HG03066 (cell line): ENCODE measurements around the gene ZNF316.
"Not testable (repeated sequence)": the region's sequence is repeated elsewhere in the genome, so short reads cannot be mapped to it uniquely, and the experiment has no call there.

ENCODE experiments used
- ATAC-seq: cut with Tn5 transposase; IDR thresholded peaks from one replicate; pipeline ENCODE4 v1.9.1; 2021; ENCODE audit warnings: low read depth; ENCODE audit not compliant: unreplicated experiment

Gene ZNF316

DNA sequence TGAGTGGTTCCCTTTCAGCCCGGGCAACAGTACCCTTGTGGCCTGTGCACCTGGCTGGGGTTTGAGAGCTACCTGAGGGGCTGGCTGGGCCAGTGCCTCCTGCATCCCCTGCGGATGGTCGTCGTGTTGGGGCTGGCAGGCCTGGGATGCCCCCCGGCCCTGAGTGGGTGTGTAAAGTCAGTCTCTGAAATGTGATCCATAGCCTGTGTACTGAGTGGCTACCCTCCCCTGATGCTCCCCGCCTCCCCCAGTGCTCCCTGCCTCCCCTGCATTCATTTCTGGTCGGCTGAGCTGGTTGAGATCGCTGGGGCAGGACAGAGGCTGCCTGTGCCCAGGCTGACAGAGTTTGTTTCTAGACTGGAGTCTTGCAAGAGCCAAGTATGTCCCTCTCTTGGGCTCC lies 9.3 kb downstream of the ZNF316 start:
- ATAC-seq = no peak

DNA sequence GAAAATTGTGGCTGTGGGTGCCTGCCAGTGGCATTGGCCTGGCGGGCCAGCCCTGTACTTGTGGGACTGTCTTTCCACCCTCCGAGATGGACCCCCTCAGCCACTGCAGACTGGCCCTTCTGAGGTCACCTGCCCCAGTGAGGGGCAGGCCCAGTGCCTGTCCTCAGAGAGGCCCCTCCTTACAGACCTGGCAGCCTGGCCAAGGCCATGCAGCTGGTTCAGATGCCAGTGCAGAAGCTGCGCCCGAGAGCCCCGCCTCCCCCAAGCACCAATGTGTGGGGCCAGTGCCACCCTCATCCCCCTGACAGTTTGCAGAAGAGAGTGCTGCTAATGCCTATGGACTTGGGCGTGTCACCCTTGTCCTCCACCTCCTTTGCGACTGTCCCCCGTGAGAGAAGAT lies 10.0 kb downstream of the ZNF316 start:
- ATAC-seq = no peak

DNA sequence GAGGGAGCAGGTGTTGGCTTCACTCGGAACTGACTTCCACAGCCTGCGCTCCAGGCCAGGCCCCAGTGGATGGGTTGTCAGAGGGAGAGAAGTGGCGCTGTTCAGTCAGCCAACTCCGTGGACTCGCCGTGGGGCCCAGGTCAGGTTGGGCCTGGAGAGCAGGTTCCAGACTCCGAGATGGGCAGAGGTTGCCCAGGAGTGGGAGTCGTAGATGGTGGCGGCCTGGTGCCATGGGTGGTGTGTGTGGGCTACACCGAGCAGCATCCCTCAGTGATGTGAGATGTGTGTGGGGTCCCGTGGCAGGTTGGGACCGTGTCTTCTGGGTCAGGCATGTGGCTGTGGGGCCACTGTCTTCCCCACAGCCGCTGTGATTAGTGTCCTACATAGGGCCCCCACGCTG lies 10.4 kb downstream of the ZNF316 start:
- no peak for ATAC-seq

DNA sequence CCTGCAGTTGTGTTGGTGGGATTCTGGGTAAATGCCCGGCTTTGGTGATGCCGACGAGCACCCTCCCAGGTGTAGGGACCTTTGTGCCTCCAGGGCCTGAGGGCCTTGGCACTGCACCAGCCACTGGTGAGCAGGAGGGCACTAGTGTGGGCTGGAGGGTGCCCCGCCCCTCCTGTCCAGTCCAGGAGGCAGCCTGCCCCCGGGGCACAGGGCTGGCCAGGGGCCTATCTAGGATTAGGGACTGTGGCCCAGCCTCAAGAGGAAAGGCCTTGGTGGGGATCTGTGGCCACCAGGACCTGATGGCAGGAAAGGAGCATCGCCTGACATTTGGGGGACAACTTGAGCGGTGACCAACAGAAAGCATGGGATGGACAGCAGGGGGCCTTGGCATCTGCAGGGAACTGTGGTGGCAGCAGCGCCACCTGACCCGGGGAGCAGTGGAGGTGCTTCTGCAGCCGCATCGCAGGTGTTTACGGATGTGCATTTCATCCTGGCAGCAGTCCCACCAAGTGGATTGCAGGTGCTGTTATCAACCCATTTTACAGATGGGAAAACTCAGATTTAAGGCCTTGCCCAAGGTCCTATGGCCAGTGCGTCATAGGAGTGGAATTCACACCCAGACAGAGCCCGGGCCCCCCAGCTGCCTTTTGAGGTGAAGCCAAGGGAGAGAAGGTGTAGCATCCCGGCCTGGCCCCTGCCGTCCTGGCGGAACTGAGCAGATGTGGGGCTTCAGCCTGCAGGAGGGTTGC lies 11.1 kb downstream of the ZNF316 start:
- no peak for ATAC-seq

DNA sequence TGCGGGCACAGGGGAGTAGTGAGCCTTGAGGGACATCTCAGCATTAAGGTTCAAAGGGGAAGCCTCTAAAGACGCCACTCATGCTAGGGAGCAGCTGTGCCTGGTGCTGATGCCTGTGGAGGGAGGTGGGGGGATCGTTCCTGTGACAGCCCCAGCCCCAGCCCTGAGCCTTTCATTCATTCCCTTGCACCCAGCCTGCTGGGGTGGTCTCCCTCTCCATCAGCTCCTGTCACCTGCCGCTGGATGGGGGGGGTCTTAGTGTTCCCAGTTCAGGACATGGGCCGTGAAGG lies 11.6 kb downstream of the ZNF316 start:
- ATAC-seq = no peak

DNA sequence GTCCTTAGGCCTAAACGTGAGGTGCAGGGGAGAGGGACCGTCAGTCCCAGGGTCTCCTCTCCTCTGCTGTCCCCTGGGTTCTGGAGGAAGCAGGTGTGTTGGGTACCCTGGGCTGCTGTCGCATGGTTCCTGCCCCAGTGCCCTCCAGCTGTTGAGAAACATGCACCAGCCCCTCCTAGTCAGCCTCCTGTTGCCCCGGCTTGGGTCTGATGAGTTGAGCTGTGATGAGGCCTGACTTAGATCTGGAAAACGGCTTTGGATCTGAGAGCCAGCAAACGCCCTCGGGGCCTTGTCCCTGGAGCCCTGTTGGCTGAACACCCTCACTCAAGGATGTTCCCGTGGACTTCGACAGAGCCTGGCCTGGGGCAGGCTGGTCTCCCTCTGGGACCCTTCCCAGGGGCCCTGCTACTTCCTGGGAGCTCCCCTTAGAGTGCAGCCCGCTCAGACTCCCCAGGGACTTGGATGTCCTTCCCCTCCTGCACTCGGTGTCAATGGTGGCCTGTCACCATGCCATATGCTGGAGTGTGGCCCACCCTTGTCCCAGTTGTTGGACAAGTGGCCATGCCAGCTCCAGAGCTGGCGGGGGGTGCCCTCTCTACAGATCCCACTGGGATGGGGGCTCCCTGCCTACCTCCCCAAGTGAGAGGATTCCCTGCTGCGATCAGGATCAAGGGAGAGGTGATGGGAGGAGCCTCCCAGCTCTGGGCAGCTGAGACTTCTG lies 12.3 kb downstream of the ZNF316 start:
- no peak for ATAC-seq

DNA sequence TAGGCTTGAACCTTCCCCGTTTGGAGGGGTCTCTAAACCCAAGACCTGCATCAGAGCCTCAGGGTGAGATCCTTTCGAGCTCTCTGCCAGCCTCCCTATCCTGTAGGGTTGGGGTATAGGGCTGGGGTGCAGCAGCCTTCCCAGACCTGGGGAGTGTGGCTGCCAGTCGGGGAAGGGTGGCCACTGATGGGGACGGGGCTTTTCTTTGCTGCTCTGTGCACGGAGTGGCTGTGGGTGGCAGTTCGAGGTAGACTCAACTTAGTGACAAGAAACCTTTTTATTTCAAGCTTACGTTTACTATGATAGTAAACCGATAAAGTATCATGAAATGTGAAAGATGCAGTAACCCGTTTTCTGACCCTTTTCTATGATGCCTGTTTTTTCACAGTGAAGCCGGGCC lies 13.0 kb downstream of the ZNF316 start:
- no peak for ATAC-seq

DNA sequence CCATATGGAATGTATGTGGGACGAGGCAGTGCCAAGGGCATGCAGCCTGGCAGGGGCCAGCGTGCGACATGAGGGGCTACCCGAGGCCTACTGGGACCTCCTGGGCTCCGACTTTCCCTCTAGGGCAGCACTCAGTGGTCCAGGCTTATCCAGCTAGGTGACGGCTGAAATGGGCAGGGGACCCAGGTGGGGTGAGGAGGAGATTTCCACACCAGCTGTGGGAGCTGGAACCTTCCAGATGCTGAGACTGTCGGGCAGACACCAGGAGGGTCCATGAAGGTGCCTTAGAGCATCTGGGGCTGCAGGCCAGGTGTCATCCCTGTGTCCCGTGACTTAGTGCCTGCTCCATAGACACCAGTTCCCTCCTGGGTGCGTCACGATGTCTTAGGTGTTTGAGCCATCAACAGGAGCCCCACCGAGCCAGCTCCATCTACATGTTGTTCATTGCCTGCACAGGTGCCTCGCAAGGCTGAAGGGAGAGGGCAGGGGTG lies 13.4 kb downstream of the ZNF316 start:
- no peak for ATAC-seq

DNA sequence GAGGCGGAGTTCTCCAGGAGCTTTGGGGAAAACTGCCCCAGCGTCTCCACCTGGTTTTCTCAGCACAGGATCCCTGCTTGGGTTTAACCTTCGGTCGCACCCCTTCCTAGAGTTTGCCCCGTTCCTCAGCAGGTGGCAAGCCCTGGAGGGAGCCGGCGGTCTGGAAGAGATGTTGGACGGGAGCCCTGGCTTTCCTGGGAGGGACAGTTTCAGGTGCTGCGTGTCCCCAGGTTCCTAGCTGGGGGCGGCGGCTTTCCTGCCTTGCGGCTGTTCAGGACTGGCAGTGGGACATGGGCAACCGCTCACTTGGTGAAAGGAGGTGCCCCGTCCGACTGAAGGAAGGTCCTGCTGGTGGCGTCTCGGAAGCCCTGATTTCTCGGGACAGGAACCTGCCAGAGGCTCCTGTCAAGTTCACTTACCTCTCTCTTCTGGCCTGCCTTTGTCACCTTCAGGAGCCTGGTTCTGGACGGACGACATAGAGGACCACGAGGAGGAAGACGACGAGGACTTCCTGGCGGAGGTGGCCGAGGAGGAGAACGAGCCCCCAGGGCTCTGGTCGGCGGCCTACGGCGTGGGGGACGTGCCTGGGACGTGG lies 14.8 kb downstream of the ZNF316 start:
- ATAC-seq = no peak

DNA sequence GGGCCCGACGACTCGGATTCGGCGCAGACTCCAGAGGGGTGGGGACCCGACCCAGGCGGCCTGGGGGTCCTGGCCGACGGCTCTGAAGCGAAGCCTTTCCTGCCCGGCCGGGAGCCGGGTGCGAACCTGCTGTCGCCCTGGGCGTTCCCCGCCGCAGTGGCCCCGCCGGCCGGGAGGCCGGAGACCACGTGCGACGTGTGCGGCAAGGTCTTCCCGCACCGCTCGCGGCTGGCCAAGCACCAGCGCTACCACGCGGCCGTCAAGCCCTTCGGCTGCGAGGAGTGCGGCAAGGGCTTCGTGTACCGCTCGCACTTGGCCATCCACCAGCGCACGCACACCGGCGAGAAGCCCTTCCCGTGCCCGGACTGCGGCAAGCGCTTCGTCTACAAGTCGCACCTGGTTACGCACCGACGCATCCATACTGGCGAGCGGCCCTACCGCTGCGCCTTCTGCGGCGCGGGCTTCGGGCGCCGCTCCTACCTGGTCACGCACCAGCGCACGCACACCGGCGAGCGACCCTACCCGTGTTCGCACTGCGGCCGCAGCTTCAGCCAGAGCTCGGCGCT lies 15.4 kb downstream of the ZNF316 start:
- no peak for ATAC-seq

DNA sequence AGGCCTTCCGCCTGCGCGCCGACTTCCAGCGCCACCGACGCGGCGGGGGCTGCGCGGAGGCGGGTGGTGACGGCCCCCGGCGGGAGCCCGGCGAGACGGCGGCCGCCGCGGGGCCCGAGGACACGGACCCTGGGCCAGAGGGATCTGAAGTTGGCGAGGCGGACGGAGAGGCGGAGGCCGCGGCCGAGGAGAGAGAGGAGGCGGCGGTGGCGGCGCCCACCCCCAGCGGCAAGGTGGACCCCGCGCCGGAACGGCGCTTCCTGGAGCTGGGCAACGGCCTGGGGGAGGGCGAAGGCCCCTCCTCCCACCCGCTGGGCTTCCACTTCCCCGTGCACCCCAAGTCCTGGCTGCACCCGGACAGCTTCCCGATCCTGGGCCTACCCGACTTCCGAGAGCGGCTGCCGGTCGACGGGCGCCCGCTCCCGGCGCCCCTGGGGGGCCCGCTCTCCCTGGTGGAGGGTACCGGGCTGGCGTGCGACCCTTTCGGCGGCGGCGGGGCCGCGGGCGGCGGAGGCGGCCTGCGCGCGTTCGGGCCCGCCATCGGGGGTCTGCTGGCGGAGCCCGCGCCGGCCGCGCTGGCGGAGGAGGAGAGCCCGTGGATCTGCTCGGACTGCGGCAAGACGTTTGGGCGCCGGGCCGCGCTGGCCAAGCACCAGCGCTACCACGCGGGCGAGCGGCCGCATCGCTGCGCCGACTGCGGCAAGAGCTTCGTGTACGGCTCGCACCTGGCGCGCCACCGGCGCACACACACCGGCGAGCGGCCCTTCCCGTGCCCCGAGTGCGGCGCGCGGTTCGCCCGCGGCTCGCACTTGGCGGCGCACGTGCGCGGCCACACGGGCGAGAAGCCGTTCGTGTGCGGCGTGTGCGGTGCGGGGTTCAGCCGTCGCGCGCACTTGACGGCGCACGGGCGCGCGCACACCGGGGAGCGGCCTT lies 16.2 kb downstream of the ZNF316 start:
- ATAC-seq = no peak

DNA sequence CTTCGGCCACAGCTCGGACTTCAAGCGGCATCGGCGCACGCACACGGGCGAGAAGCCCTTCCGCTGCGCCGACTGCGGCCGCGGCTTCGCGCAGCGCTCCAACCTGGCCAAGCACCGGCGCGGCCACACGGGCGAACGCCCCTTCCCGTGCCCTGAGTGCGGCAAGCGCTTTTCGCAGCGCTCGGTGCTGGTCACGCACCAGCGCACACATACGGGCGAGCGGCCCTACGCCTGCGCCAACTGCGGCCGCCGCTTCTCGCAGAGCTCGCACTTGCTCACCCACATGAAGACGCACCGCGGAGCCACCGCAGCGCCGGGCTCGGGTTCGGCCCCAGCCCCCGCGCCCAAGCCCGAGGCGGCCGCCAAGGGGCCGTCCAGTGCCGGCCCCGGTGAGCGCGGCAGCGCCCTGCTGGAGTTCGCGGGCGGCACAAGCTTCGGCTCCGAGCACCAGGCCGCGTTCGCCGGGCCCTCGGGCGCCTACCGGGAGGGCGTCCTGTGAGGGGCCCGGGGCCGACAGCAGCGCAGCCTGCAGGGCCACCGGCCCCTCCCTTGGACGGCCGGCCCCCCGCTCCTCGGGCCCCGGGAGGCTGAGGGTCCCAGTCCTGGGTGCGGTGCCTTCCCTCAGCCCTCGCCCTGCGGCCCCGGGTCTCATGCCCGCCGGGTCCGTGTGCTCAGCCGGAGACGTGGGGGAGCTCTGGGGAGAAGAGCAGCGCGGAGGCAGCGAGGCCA lies 17.2 kb downstream of the ZNF316 start:
- no peak for ATAC-seq

DNA sequence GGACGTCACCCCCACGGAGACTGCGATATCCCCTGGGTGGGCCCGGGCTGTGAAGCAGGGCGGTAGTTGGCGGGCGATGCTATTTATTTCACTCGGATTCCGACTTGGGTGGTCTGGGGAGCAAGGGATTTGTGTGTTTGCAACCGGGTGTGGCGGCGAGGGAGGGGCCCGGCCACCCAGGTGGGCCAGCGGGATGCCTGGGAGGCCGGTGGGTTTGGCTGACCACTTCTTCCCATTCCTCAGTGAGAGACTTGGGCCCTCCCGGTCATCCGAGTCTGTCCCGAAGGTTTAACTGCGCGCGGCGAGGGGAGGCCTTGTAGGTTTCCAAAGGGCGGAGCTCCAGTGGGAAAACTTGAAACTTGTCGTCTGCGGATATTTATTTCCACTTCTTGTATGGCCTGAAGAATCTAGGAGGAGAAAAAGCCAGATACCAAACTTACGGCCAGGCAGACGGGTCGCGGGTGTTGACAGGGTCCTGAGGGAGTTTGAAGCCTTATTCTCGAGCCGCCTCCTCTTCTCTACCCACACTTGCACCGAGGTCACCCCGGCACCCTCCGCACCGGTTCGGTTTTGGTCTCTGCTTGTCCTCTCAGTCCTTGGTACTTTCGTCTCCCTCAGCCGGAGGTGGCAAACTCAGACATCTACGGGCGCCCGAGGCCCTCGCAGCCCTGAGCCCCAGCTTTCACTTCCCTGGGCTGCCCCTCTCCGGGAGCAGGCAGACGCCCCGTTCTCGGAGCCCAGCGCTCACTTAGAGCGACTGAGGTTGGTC lies 17.9 kb downstream of the ZNF316 start:
- no peak for ATAC-seq

DNA sequence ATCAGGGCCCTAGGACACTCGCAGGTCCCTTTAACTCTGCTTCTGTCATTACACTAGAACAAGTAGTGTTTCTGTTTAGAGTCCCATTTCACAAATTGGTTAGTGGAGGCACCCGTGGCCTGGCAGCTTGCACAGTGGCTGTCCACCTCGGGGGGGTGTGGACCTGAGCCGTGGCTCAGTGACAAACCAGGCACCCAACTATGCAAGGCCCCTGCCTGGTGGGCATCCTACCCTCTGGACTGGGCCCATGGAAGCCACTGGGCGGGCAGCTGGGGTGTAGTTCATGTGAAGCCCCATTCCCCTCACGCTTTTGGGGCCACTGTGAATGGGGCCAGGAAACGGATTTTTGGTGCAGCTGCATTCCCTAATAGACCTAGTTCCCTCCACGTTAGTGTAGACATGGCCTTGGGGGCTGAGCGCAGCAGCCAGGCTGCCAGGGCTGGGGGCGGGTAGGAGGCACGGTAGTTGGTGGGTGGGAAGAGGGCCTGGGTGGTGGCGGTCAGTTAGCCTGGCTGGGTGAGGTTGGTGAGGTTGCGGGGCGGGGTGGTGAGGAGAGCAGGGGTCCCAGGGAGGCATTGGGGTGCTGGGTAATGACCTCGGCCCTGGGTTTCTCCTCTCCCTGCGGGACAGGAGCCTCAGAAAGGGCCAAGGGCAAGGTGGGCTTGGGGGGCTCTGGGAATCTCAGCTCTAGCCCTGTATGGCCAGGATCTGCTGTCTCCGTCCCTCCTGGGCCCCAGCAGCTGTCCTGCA lies 18.7 kb downstream of the ZNF316 start:
- no peak for ATAC-seq

DNA sequence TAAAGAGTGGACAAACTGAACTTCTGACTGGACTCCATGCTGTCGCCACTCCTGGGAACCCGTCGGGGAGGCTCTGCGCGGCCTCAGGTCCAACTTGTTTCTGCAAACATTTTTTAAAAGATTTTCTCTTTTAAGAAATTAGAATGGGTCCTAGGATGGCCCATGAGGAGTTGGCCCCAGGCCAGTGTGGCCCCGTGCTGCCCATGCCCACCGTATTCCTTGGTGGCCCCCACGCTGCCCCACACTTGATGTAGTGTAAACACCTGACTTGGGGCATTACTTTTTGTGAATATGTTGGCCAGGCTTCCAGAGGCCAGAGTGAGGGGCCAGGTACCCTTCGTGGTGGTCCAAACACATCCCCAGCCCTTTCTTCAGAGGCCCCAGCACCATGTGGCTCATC lies 19.3 kb downstream of the ZNF316 start:
- ATAC-seq = no peak

DNA sequence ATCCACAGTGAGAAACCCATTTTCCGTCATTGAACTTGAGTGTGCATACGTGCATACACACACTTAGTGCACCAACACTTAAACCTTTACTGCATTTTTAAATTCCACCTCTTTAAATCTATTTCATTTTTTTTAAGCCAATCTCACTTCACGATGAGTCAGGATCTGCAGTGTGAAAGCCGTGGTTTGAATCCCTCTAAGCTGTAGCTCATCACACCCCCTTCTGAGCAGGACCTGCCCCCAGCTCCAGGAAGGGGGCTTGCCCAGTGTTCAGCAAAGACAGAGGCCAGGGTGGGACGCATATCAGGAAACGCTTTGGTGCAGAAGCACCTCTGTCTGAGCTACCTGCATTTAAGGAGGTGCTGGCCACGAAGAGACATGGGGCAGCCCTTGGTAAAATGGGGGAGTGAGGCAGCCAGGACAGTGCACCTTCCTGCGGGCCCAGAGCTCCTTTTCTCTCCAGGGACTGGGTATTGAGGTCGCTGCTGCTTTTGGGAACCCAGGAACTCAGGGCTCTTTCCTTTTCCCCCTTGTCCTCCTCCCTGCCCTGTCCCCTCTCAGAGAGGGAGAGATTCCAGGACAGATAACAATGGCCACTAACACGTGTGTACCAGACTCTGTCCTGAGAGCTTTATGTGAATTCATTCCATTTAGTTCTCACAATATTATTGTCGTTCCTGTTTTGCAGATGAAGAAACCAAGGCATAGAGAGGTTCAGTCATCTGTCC lies 21.7 kb downstream of the ZNF316 start:
- no peak for ATAC-seq

DNA sequence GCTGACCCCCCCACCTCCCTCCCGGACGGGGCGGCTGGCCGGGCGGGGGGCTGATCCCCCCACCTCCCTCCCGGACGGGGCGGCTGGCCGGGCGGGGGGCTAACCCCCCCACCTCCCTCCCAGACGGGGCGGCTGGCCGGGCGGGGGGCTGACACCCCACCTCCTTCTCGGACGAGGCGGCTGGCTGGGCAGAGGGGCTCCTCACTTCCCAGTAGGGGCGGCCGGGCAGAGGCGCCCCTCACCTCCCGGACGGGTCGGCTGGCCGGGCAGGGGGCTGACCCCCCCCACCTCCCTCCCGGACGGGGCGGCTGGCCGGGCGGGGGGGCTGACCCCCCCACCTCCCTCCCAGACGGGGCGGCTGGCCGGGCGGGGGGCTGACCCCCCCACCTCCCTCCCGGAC lies 33.7 kb downstream of the ZNF316 start:
- ATAC-seq = not testable (repeated sequence)
